Colonic mucosa (tissue), 4 donors: Measurements from ENCODE around the gene MYCN. TPM values are rescaled to one million over a fixed set of nuclear protein-coding genes. Genes with fewer than 3 reads are reported as not detected.
"Not testable (repeated sequence)": the region's sequence is repeated elsewhere in the genome, so short reads cannot be mapped to it uniquely, and the experiment has no call there.

ENCODE experiments used
- DNase-seq: peaks from one replicate; pipeline ENCODE4 v3.0.0-alpha.2; 2020
- H3K27ac ChIP-seq: fragments of 200-600 bp; one replicate; pipeline ENCODE4 v1.8.0; 2021
- H3K27me3 ChIP-seq: fragments of 200-600 bp; one replicate; pipeline ENCODE4 v1.8.0; 2021
- H3K36me3 ChIP-seq: fragments of 200-600 bp; one replicate; pipeline ENCODE4 v1.8.0; 2021
- H3K4me1 ChIP-seq: fragments of 200-600 bp; one replicate; pipeline ENCODE4 v1.8.0; 2021; ENCODE audit warnings: mild to moderate bottlenecking
- H3K4me3 ChIP-seq: fragments of 200-600 bp; one replicate; pipeline ENCODE4 v1.8.0; 2021
- H3K9ac ChIP-seq, 2 donors: one replicate each; pipeline ENCODE4 v1.7.0; 2013; ENCODE audit warnings: control low read depth in 2 of 2, low read depth in 2 of 2, low read length in 2 of 2
- H3K9me3 ChIP-seq: fragments of 200-600 bp; one replicate; pipeline ENCODE4 v1.8.0; 2021
- intact Hi-C: fragments of 100-400 bp; cut with DNase I; formaldehyde crosslinking; loops from one replicate; pipeline ENCODE4 v1.14.1; 2022
- total RNA-seq, 2 donors: library from RNA; stranded (reverse); fragmentation: NEBNext Ultra II Directional in 1 of 2; extraction: Animal tissue kit (Norgen Biotek cat#: 25700) in 1 of 2; gene quantifications; one replicate each; pipeline ENCODE4 v1.2.1, GENCODE V29; 2021
- TF ChIP-seq, protein P1 (sequence below): fragments of 200-600 bp; IDR thresholded peaks from one replicate; pipeline ENCODE4 v1.8.0; 2022; ENCODE audit warnings: antibody characterized with exemption, mild to moderate bottlenecking
- donor health status: healthy.
- donor health status: DM: no; HTN: no; CAD: no.
- donor health status: DM: no; HTN: no; CAD: no.

Gene MYCN
- total RNA-seq, 2 donors from 2014 or later = 1.5 to 1.7 TPM

DNA sequence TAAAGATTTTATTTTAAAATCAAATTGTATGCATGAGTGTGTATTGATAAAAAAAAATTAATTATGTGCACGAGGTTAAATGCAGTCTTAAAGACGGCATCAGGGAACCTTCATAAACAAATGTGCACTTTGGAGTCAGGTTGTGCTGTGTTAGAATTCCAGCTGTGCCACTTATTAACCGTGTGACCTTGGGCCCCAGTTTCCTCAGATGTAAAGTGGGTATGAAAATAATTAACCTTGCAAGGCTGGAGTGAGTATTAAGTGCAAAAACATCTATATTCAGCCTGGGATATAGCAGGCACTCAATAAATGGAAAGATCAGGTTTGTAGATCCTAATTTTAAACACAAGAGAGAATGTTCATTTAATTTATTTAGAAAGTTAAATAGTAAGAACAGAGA lies 14.5 kb upstream of the MYCN start:
- Histone ChIP-seq H3K27me3 (no peaks in the 10 kb centered on the region), H3K4me1 (no peaks in the 10 kb centered on the region), H3K27ac (no peak overlapping the region), H3K9ac (no peak overlapping the region), H3K4me3 (no peak overlapping the region), H3K9me3 (no peaks in the 10 kb centered on the region), H3K36me3 (no peaks in the 10 kb centered on the region)
- DNase-seq = no peak
- intact Hi-C loops = no loop called here
- TF ChIP-seq, protein P1, sequence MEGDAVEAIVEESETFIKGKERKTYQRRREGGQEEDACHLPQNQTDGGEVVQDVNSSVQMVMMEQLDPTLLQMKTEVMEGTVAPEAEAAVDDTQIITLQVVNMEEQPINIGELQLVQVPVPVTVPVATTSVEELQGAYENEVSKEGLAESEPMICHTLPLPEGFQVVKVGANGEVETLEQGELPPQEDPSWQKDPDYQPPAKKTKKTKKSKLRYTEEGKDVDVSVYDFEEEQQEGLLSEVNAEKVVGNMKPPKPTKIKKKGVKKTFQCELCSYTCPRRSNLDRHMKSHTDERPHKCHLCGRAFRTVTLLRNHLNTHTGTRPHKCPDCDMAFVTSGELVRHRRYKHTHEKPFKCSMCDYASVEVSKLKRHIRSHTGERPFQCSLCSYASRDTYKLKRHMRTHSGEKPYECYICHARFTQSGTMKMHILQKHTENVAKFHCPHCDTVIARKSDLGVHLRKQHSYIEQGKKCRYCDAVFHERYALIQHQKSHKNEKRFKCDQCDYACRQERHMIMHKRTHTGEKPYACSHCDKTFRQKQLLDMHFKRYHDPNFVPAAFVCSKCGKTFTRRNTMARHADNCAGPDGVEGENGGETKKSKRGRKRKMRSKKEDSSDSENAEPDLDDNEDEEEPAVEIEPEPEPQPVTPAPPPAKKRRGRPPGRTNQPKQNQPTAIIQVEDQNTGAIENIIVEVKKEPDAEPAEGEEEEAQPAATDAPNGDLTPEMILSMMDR = no peak

DNA sequence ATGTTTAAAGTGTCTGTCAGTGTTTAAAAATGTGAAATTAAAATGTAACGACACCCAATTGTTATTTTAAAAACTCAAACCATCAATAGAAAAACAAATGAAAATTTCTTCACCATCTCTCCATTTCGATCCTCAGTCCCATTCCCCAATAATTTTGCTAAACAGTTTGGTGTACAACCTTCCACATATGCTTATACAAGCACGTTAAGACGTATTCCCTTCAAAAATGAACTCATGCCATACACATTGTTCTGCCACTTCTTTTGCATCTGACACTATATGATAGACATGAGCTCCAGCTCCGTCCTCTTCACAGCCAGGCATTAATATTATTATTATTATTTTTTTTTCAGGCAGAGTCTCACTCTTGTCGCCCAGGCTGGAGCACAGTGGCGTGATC lies 14.1 kb upstream of the MYCN start:
- Histone ChIP-seq H3K4me1 (no peaks in the 10 kb centered on the region), H3K9ac (no peak overlapping the region), H3K27me3 (no peaks in the 10 kb centered on the region), H3K36me3 (no peaks in the 10 kb centered on the region), H3K27ac (no peak overlapping the region), H3K4me3 (no peak overlapping the region), H3K9me3 (no peaks in the 10 kb centered on the region)
- DNase-seq = no peak
- intact Hi-C loops = no loop called here
- TF ChIP-seq, protein P1 = no peak

GRCh38 chr2:15927551-15928218 lies 12.7 kb upstream of the MYCN start:
- Histone ChIP-seq H3K27me3 (no peaks in the 10 kb centered on the region), H3K9me3 (no peaks in the 10 kb centered on the region), H3K27ac (no peak overlapping the region), H3K36me3 (no peaks in the 10 kb centered on the region), H3K9ac (no peak overlapping the region), H3K4me1 (no peaks in the 10 kb centered on the region), H3K4me3 (no peak overlapping the region)
- no peak for DNase-seq
- intact Hi-C loops = no loop called here
- TF ChIP-seq, protein P1 = no peak

DNA sequence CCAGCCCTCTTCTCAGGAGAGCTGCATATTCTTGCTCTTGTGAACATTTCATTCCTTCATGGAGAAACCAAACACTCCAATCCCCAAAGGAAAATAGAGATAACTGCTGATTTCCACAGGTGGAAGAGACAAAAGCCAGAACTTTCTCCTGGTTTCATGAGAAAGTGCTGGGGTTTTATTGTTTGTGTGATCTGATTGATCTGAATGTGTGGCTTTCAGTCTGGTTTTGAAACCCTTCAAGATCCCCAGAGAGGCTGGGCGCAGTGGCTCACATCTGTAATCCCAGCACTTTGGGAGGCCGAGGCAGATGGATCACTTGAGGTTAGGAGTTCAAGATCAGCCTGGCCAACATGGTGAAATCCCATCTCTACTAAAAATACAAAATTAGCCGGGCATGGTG lies 11.3 kb upstream of the MYCN start:
- H3K4me3 ChIP-seq, intact Hi-C loops: not testable (repeated sequence)

DNA sequence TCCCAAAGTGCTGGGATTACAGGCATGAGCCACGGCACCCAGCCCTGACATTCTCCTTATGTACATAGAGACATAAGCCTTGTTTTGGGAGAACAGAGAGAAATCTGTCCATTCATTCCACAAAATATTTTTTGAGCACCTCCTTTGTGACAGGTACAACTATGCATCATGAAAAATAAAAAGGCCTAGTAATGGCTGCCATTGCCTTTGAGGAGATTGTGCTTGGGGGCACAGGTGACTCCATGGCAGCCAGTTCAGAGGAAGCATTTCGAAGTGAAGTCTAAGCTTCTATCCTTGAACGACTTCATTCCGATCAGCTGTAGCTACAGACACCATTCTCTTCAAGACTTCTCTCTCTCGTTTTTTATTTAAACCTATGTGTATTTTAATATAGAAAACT lies 10.5 kb upstream of the MYCN start:
- H3K4me3 ChIP-seq = no peak overlapping the region
- TF ChIP-seq, protein P1 = no peak
- intact Hi-C loops = loop anchor here (10.0 kb wide), 1 partner anchor 295 kb away; no protein-coding TSS in a partner anchor
- H3K27ac ChIP-seq = no peak overlapping the region
- H3K4me1 ChIP-seq = no peaks in the 10 kb centered on the region
- H3K9me3 ChIP-seq = no peaks in the 10 kb centered on the region
- H3K9ac ChIP-seq = no peak overlapping the region
- no peaks in the 10 kb centered on the region for H3K36me3 ChIP-seq
- DNase-seq = no peak
- H3K27me3 ChIP-seq = no peaks in the 10 kb centered on the region

More for the DNA sequence above, 11.3 kb upstream of the MYCN start:
- H3K9me3 ChIP-seq, H3K4me1 ChIP-seq, H3K36me3 ChIP-seq, DNase-seq, H3K27ac ChIP-seq, H3K27me3 ChIP-seq, H3K9ac ChIP-seq: not testable (repeated sequence)

DNA sequence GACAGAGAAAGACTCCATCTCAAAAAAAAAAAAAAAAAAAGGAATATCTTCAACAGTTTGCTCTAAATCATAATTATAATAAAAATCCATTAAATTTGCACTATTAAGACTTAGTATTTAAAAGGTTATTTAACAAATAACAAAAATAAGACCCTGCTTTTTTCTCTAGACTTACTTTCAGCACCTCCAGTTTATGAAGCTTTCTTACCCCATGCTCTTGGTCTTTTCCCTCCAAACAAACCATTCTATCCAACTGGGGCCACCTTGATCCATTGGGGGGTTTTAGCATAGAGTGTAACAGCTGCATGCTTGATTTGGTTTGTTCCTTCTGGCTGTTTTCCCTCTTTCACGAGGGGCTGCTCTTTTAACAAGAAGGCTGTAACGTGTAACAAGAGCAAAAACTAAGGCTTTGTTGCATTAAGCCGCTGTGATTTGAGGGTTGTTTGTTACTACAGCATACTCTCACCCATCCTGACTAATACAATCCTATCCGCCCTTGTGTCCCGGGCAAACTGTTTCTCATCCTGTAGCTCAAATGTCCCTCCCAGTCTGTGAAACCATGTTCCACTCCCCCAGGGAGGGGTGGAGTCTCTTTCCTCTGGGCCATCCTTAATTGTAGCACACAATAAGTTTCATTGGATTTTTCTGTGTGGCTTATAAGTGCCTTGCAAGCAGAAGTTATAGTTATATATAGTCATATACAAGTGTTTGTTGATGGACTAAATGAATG lies 9.6 kb upstream of the MYCN start:
- TF ChIP-seq, protein P1 = no peak
- Histone ChIP-seq H3K9ac (no peak overlapping the region), H3K9me3 (no peaks in the 10 kb centered on the region), H3K36me3 (no peaks in the 10 kb centered on the region), H3K27me3 (no peaks in the 10 kb centered on the region), H3K4me3 (no peak overlapping the region), H3K27ac (no peak overlapping the region), H3K4me1 (no peaks in the 10 kb centered on the region)
- DNase-seq = no peak
- intact Hi-C loops = loop anchor here (10.0 kb wide), 1 partner anchor 296 kb away; no protein-coding TSS in a partner anchor
